SJCRH30 (cell line): ENCODE measurements around the gene A3GALT2. TPM values are rescaled to one million over a fixed set of nuclear protein-coding genes. Genes with fewer than 3 reads are reported as not detected.
"Not testable (repeated sequence)": the region's sequence is repeated elsewhere in the genome, so short reads cannot be mapped to it uniquely, and the experiment has no call there.

Experiments used
- DNase-seq, 2 experiments: peaks; one replicate each; pipeline ENCODE4 v3.0.0-alpha.2; 2015 to 2020
- H3K27ac ChIP-seq: fragments of 250-450 bp; sonication (Bioruptor Pico); 2 replicates; pipeline ENCODE4 v1.5.1; 2020; ENCODE audit warnings: mild to moderate bottlenecking, moderate library complexity
- H3K27me3 ChIP-seq: fragments of 250-450 bp; sonication (Bioruptor Pico); 2 replicates; pipeline ENCODE4 v1.5.1; 2020; ENCODE audit warnings: mild to moderate bottlenecking, moderate library complexity
- H3K36me3 ChIP-seq: fragments of 250-450 bp; sonication (Bioruptor Pico); 2 replicates; pipeline ENCODE4 v1.5.1; 2020; ENCODE audit warnings: mild to moderate bottlenecking, moderate library complexity
- H3K4me1 ChIP-seq: fragments of 250-450 bp; sonication (Bioruptor Pico); 2 replicates; pipeline ENCODE4 v1.5.1; 2020; ENCODE audit warnings: mild to moderate bottlenecking, moderate library complexity
- H3K4me3 ChIP-seq: fragments of 250-450 bp; sonication (Bioruptor Pico); 2 replicates; pipeline ENCODE4 v1.5.1; 2020; ENCODE audit warnings: mild to moderate bottlenecking, moderate library complexity
- H3K9me3 ChIP-seq: fragments of 250-450 bp; sonication (Bioruptor Pico); replicated peaks from 2 replicates; pipeline ENCODE4 v1.5.1; 2020; ENCODE audit warnings: mild to moderate bottlenecking, moderate library complexity
- total RNA-seq: library from RNA; depleted of rRNA; stranded (reverse); fragments of >200 nt; shearing (Covaris generic); gene quantifications from 2 replicates; pipeline ENCODE4 v1.2.3, GENCODE V29; 2014

A3GALT2 gene
- total RNA-seq, 1 experiment from 2014 or later = not detected

GRCh38 chr1:33319949-33320618 is 814 bp downstream of the A3GALT2 start:
- Histone ChIP-seq H3K27ac (no peak overlapping the region), H3K36me3 (peaks cover 24% of the 10 kb centered on the region), H3K9me3 (no peaks in the 10 kb centered on the region), H3K27me3 (no peaks in the 10 kb centered on the region), H3K4me1 (no peaks in the 10 kb centered on the region), H3K4me3 (no peak overlapping the region)
- no peak for DNase-seq

- Histone ChIP-seq H3K27ac (no peak overlapping the region), H3K9me3 (no peaks in the 10 kb centered on the region), H3K36me3 (peaks cover 17% of the 10 kb centered on the region), H3K4me1 (no peaks in the 10 kb centered on the region), H3K27me3 (no peaks in the 10 kb centered on the region), H3K4me3 (no peak overlapping the region)
- DNase-seq = no peak
Measured at GRCh38 chr1:33319186-33319948, 1.5 kb downstream of the A3GALT2 start.

GRCh38 chr1:33317946-33318345 is 3.0 kb downstream of the A3GALT2 start:
- DNase-seq = no peak
- H3K27ac ChIP-seq = no peak overlapping the region

GRCh38 chr1:33317354-33317753 is 3.5 kb downstream of the A3GALT2 start:
- no peaks in the 10 kb centered on the region for H3K4me1 ChIP-seq
- no peaks in the 10 kb centered on the region for H3K36me3 ChIP-seq
- no peak for DNase-seq
- no peak overlapping the region for H3K27ac ChIP-seq
- no peaks in the 10 kb centered on the region for H3K9me3 ChIP-seq
- no peak overlapping the region for H3K4me3 ChIP-seq
- no peaks in the 10 kb centered on the region for H3K27me3 ChIP-seq

More at GRCh38 chr1:33317946-33318345, 3.0 kb downstream of the A3GALT2 start:
- H3K4me3 ChIP-seq = no peak overlapping the region
- no peaks in the 10 kb centered on the region for H3K27me3 ChIP-seq
- H3K9me3 ChIP-seq = no peaks in the 10 kb centered on the region
- no peaks in the 10 kb centered on the region for H3K4me1 ChIP-seq
- peaks cover 4% of the 10 kb centered on the region for H3K36me3 ChIP-seq

GRCh38 chr1:33316601-33317000 is 4.3 kb downstream of the A3GALT2 start:
- Histone ChIP-seq H3K27ac (no peak overlapping the region), H3K36me3 (no peaks in the 10 kb centered on the region), H3K27me3 (no peaks in the 10 kb centered on the region), H3K9me3 (no peaks in the 10 kb centered on the region), H3K4me3 (no peak overlapping the region), H3K4me1 (no peaks in the 10 kb centered on the region)
- no peak for DNase-seq

- Histone ChIP-seq H3K4me1 (no peaks in the 10 kb centered on the region), H3K4me3 (no peak overlapping the region), H3K27me3 (no peaks in the 10 kb centered on the region), H3K9me3 (no peaks in the 10 kb centered on the region), H3K27ac (no peak overlapping the region), H3K36me3 (no peaks in the 10 kb centered on the region)
- DNase-seq = no peak
Measured at GRCh38 chr1:33314416-33314815, 6.5 kb downstream of the A3GALT2 start.

- H3K36me3 ChIP-seq = no peaks in the 10 kb centered on the region
Measured at GRCh38 chr1:33312413-33312749, 8.5 kb downstream of the A3GALT2 start.

GRCh38 chr1:33311706-33312412 is 9.0 kb downstream of the A3GALT2 start:
- Histone ChIP-seq H3K4me1 (no peaks in the 10 kb centered on the region), H3K36me3 (no peaks in the 10 kb centered on the region), H3K4me3 (no peak overlapping the region), H3K9me3 (no peaks in the 10 kb centered on the region), H3K27me3 (no peaks in the 10 kb centered on the region), H3K27ac (no peak overlapping the region)
- DNase-seq = no peak

More at GRCh38 chr1:33312413-33312749, 8.5 kb downstream of the A3GALT2 start:
- Histone ChIP-seq H3K9me3 (no peaks in the 10 kb centered on the region), H3K4me1 (no peaks in the 10 kb centered on the region), H3K27me3 (no peaks in the 10 kb centered on the region), H3K27ac (no peak overlapping the region), H3K4me3 (no peak overlapping the region)
- DNase-seq = no peak

- Histone ChIP-seq H3K4me3 (no peak overlapping the region), H3K9me3 (no peaks in the 10 kb centered on the region), H3K4me1 (no peaks in the 10 kb centered on the region), H3K36me3 (no peaks in the 10 kb centered on the region), H3K27me3 (no peaks in the 10 kb centered on the region), H3K27ac (no peak overlapping the region)
- DNase-seq = no peak
Measured at GRCh38 chr1:33310702-33311101, 10.2 kb downstream of the A3GALT2 start.

- not testable (repeated sequence) for H3K36me3 ChIP-seq, H3K4me3 ChIP-seq, H3K9me3 ChIP-seq, DNase-seq, H3K4me1 ChIP-seq, H3K27me3 ChIP-seq, H3K27ac ChIP-seq
Measured at GRCh38 chr1:33309351-33309750, 11.5 kb downstream of the A3GALT2 start.

- Histone ChIP-seq H3K9me3 (no peaks in the 10 kb centered on the region), H3K4me1 (peaks cover 10% of the 10 kb centered on the region), H3K27ac (no peak overlapping the region), H3K27me3 (no peaks in the 10 kb centered on the region), H3K36me3 (no peaks in the 10 kb centered on the region), H3K4me3 (no peak overlapping the region)
- DNase-seq = no peak
Measured at GRCh38 chr1:33307494-33307864, 13.4 kb downstream of the A3GALT2 start.

- no peaks in the 10 kb centered on the region for H3K27me3 ChIP-seq
- DNase-seq = no peak
- H3K27ac ChIP-seq = no peak overlapping the region
- no peaks in the 10 kb centered on the region for H3K36me3 ChIP-seq
- no peak overlapping the region for H3K4me3 ChIP-seq
- H3K9me3 ChIP-seq = no peaks in the 10 kb centered on the region
- H3K4me1 ChIP-seq = peaks cover 10% of the 10 kb centered on the region
Measured at GRCh38 chr1:33306653-33307493, 14.0 kb downstream of the A3GALT2 start.

- no peaks in the 10 kb centered on the region for H3K36me3 ChIP-seq
- H3K4me3 ChIP-seq = no peak overlapping the region
- H3K27ac ChIP-seq = no peak overlapping the region
- no peaks in the 10 kb centered on the region for H3K27me3 ChIP-seq
- H3K4me1 ChIP-seq = peaks cover 10% of the 10 kb centered on the region
- H3K9me3 ChIP-seq = no peaks in the 10 kb centered on the region
- DNase-seq = no peak
Measured at GRCh38 chr1:33305816-33306652, 14.9 kb downstream of the A3GALT2 start.

GRCh38 chr1:33305016-33305415 is 15.9 kb downstream of the A3GALT2 start:
- H3K4me3 ChIP-seq = no peak overlapping the region
- peaks cover 10% of the 10 kb centered on the region for H3K4me1 ChIP-seq
- H3K9me3 ChIP-seq = no peaks in the 10 kb centered on the region
- DNase-seq = peak; percentile 49 to 67
- no peak overlapping the region for H3K27ac ChIP-seq
- no peaks in the 10 kb centered on the region for H3K27me3 ChIP-seq
- 0 out of 2 replicates have a peak, but pooled peaks cover 3% of the 10 kb centered on the region for H3K36me3 ChIP-seq
